ENCODE results near the gene USP3.

Gene USP3

GRCh38 chr15:63513271-63513670, 8.9 kb downstream of the USP3 start:
- Histone ChIP-seq H3K4ac (ENCODE audit: low read depth, low read length) (no peak overlapping the region), H3K36me3 (ENCODE audit: control insufficient read depth, insufficient read depth, low read length) (no peaks in the 10 kb centered on the region), H3K27me3 (ENCODE audit: insufficient read depth, low read length, poor library complexity) (no peaks in the 10 kb centered on the region), H3K56ac (ENCODE audit: low read length) (no peak overlapping the region), H3K27ac (ENCODE audit: low read depth, low read length) (no peak overlapping the region), H3K4me3 (ENCODE audit: low read length) (no peak overlapping the region), H4K8ac (ENCODE audit: low read depth, low read length) (no peak overlapping the region), H3K79me1 (ENCODE audit: low read length) (peaks cover 4% of the 10 kb centered on the region), H4K5ac (ENCODE audit: low read length) (no peak overlapping the region), H3K4me1 (ENCODE audit: control insufficient read depth, low read depth, low read length) (peaks cover 3% of the 10 kb centered on the region), H3K4me2 (ENCODE audit: low read length) (no peak overlapping the region), H2BK5ac (ENCODE audit: low read length) (no peak overlapping the region), H3K9ac (ENCODE audit: low read length) (no peak overlapping the region), H2BK120ac (ENCODE audit: low read depth, low read length) (no peak overlapping the region), H2BK15ac (replicated peaks; ENCODE audit: low read depth) (no peak overlapping the region), H3K23ac (ENCODE audit: low read length) (no peak overlapping the region), H2AK5ac (ENCODE audit: low read length) (no peak overlapping the region), H3K79me2 (ENCODE audit: control insufficient read depth, insufficient read depth, low read length) (peaks cover 16% of the 10 kb centered on the region), H3K18ac (ENCODE audit: low read length) (no peak overlapping the region)
- DNase-seq = no peak
- WGBS (ENCODE audit: extremely low coverage, insufficient coverage, low lambda C conversion rate) = no CpG with 5 or more reads among the region's 6 CpGs

GRCh38 chr15:63513728-63514127, 9.3 kb downstream of the USP3 start:
- H3K36me3 ChIP-seq (ENCODE audit: control insufficient read depth, insufficient read depth, low read length) = no peaks in the 10 kb centered on the region
- no peak overlapping the region for H3K4ac ChIP-seq (ENCODE audit: low read depth, low read length)
- no peak overlapping the region for H2BK120ac ChIP-seq (ENCODE audit: low read depth, low read length)
- H3K23ac ChIP-seq (ENCODE audit: low read length) = no peak overlapping the region
- 100% methylated on average over 1 of the region's 3 CpGs for WGBS (ENCODE audit: extremely low coverage, insufficient coverage, low lambda C conversion rate)
- no peak overlapping the region for H2BK5ac ChIP-seq (ENCODE audit: low read length)
- no peak overlapping the region for H3K4me2 ChIP-seq (ENCODE audit: low read length)
- H3K27me3 ChIP-seq (ENCODE audit: insufficient read depth, low read length, poor library complexity) = no peaks in the 10 kb centered on the region
- peaks cover 13% of the 10 kb centered on the region for H3K79me2 ChIP-seq (ENCODE audit: control insufficient read depth, insufficient read depth, low read length)
- peaks cover 3% of the 10 kb centered on the region for H3K4me1 ChIP-seq (ENCODE audit: control insufficient read depth, low read depth, low read length)
- H4K8ac ChIP-seq (ENCODE audit: low read depth, low read length) = no peak overlapping the region
- H3K9ac ChIP-seq (ENCODE audit: low read length) = no peak overlapping the region
- H3K56ac ChIP-seq (ENCODE audit: low read length) = no peak overlapping the region
- H4K5ac ChIP-seq (ENCODE audit: low read length) = no peak overlapping the region
- no peak for DNase-seq
- no peak overlapping the region for H3K4me3 ChIP-seq (ENCODE audit: low read length)
- H3K27ac ChIP-seq (ENCODE audit: low read depth, low read length) = no peak overlapping the region
- H3K18ac ChIP-seq (ENCODE audit: low read length) = no peak overlapping the region
- no peak overlapping the region for H2BK15ac ChIP-seq (replicated peaks; ENCODE audit: low read depth)
- H3K79me1 ChIP-seq (ENCODE audit: low read length) = peaks cover 4% of the 10 kb centered on the region
- no peak overlapping the region for H2AK5ac ChIP-seq (ENCODE audit: low read length)

GRCh38 chr15:63514531-63514943, 10.1 kb downstream of the USP3 start:
- Histone ChIP-seq H2BK120ac (ENCODE audit: low read depth, low read length) (no peak overlapping the region), H3K4me3 (ENCODE audit: low read length) (no peak overlapping the region), H2BK5ac (ENCODE audit: low read length) (no peak overlapping the region)

GRCh38 chr15:63517202-63517601, 12.8 kb downstream of the USP3 start:
- no peak overlapping the region for H2AK5ac ChIP-seq (ENCODE audit: low read length)
- H3K79me2 ChIP-seq (ENCODE audit: control insufficient read depth, insufficient read depth, low read length) = peaks cover 7% of the 10 kb centered on the region
- H3K4me1 ChIP-seq (ENCODE audit: control insufficient read depth, low read depth, low read length) = peaks cover 3% of the 10 kb centered on the region
- H2BK15ac ChIP-seq (replicated peaks; ENCODE audit: low read depth) = no peak overlapping the region
- no peak overlapping the region for H3K23ac ChIP-seq (ENCODE audit: low read length)
- no peak overlapping the region for H3K56ac ChIP-seq (ENCODE audit: low read length)
- H3K4ac ChIP-seq (ENCODE audit: low read depth, low read length) = no peak overlapping the region
- peak overlapping the region; percentile 62 for H3K27ac ChIP-seq (ENCODE audit: low read depth, low read length)
- H2BK120ac ChIP-seq (ENCODE audit: low read depth, low read length) = no peak overlapping the region
- peaks cover 9% of the 10 kb centered on the region for H3K79me1 ChIP-seq (ENCODE audit: low read length)
- peak overlapping the region; percentile 18 for H3K18ac ChIP-seq (ENCODE audit: low read length)
- H3K9ac ChIP-seq (ENCODE audit: low read length) = no peak overlapping the region
- H4K5ac ChIP-seq (ENCODE audit: low read length) = no peak overlapping the region
- H3K4me3 ChIP-seq (ENCODE audit: low read length) = no peak overlapping the region
- H2BK5ac ChIP-seq (ENCODE audit: low read length) = no peak overlapping the region
- H3K4me2 ChIP-seq (ENCODE audit: low read length) = no peak overlapping the region
- H4K8ac ChIP-seq (ENCODE audit: low read depth, low read length) = no peak overlapping the region
- no peaks in the 10 kb centered on the region for H3K36me3 ChIP-seq (ENCODE audit: control insufficient read depth, insufficient read depth, low read length)
- DNase-seq = no peak
- no peaks in the 10 kb centered on the region for H3K27me3 ChIP-seq (ENCODE audit: insufficient read depth, low read length, poor library complexity)

More at GRCh38 chr15:63514531-63514943, 10.1 kb downstream of the USP3 start:
- H3K79me1 ChIP-seq (ENCODE audit: low read length) = peaks cover 3% of the 10 kb centered on the region
- no peak overlapping the region for H3K27ac ChIP-seq (ENCODE audit: low read depth, low read length)
- peaks cover 3% of the 10 kb centered on the region for H3K4me1 ChIP-seq (ENCODE audit: control insufficient read depth, low read depth, low read length)
- H4K5ac ChIP-seq (ENCODE audit: low read length) = no peak overlapping the region
- no peak for DNase-seq
- no peak overlapping the region for H3K18ac ChIP-seq (ENCODE audit: low read length)
- H3K36me3 ChIP-seq (ENCODE audit: control insufficient read depth, insufficient read depth, low read length) = no peaks in the 10 kb centered on the region
- no peak overlapping the region for H3K23ac ChIP-seq (ENCODE audit: low read length)
- H3K56ac ChIP-seq (ENCODE audit: low read length) = no peak overlapping the region
- no CpG with 5 or more reads among the region's 1 CpG for WGBS (ENCODE audit: extremely low coverage, insufficient coverage, low lambda C conversion rate)
- H3K27me3 ChIP-seq (ENCODE audit: insufficient read depth, low read length, poor library complexity) = no peaks in the 10 kb centered on the region
- H3K4ac ChIP-seq (ENCODE audit: low read depth, low read length) = no peak overlapping the region
- no peak overlapping the region for H2BK15ac ChIP-seq (replicated peaks; ENCODE audit: low read depth)
- peaks cover 12% of the 10 kb centered on the region for H3K79me2 ChIP-seq (ENCODE audit: control insufficient read depth, insufficient read depth, low read length)
- no peak overlapping the region for H4K8ac ChIP-seq (ENCODE audit: low read depth, low read length)
- no peak overlapping the region for H3K4me2 ChIP-seq (ENCODE audit: low read length)
- no peak overlapping the region for H3K9ac ChIP-seq (ENCODE audit: low read length)
- H2AK5ac ChIP-seq (ENCODE audit: low read length) = no peak overlapping the region

GRCh38 chr15:63517628-63518027, 13.2 kb downstream of the USP3 start:
- Histone ChIP-seq H3K27me3 (ENCODE audit: insufficient read depth, low read length, poor library complexity) (no peaks in the 10 kb centered on the region), H3K79me2 (ENCODE audit: control insufficient read depth, insufficient read depth, low read length) (peaks cover 7% of the 10 kb centered on the region), H3K27ac (ENCODE audit: low read depth, low read length) (peak overlapping the region; percentile 62), H3K23ac (ENCODE audit: low read length) (no peak overlapping the region), H3K4me3 (ENCODE audit: low read length) (no peak overlapping the region), H3K79me1 (ENCODE audit: low read length) (peaks cover 11% of the 10 kb centered on the region), H3K4me2 (ENCODE audit: low read length) (no peak overlapping the region), H4K8ac (ENCODE audit: low read depth, low read length) (no peak overlapping the region), H3K56ac (ENCODE audit: low read length) (no peak overlapping the region), H2BK15ac (replicated peaks; ENCODE audit: low read depth) (no peak overlapping the region), H2BK5ac (ENCODE audit: low read length) (no peak overlapping the region), H2BK120ac (ENCODE audit: low read depth, low read length) (no peak overlapping the region), H3K4me1 (ENCODE audit: control insufficient read depth, low read depth, low read length) (peaks cover 3% of the 10 kb centered on the region), H3K4ac (ENCODE audit: low read depth, low read length) (no peak overlapping the region), H3K9ac (ENCODE audit: low read length) (no peak overlapping the region), H2AK5ac (ENCODE audit: low read length) (no peak overlapping the region), H3K36me3 (ENCODE audit: control insufficient read depth, insufficient read depth, low read length) (no peaks in the 10 kb centered on the region), H4K5ac (ENCODE audit: low read length) (no peak overlapping the region), H3K18ac (ENCODE audit: low read length) (peak overlapping the region; percentile 18)
- WGBS (ENCODE audit: extremely low coverage, insufficient coverage, low lambda C conversion rate) = no CpG with 5 or more reads among the region's 1 CpG
- peak; percentile 55 for DNase-seq

GRCh38 chr15:63519041-63519440, 14.6 kb downstream of the USP3 start:
- Histone ChIP-seq H4K8ac (ENCODE audit: low read depth, low read length) (no peak overlapping the region), H3K9ac (ENCODE audit: low read length) (no peak overlapping the region), H2AK5ac (ENCODE audit: low read length) (no peak overlapping the region), H2BK120ac (ENCODE audit: low read depth, low read length) (no peak overlapping the region), H4K5ac (ENCODE audit: low read length) (no peak overlapping the region), H3K4ac (ENCODE audit: low read depth, low read length) (no peak overlapping the region), H3K79me2 (ENCODE audit: control insufficient read depth, insufficient read depth, low read length) (peaks cover 3% of the 10 kb centered on the region), H3K56ac (ENCODE audit: low read length) (no peak overlapping the region), H3K27ac (ENCODE audit: low read depth, low read length) (no peak overlapping the region), H3K4me2 (ENCODE audit: low read length) (no peak overlapping the region), H3K4me1 (ENCODE audit: control insufficient read depth, low read depth, low read length) (peaks cover 3% of the 10 kb centered on the region), H2BK15ac (replicated peaks; ENCODE audit: low read depth) (no peak overlapping the region), H3K23ac (ENCODE audit: low read length) (no peak overlapping the region), H3K4me3 (ENCODE audit: low read length) (no peak overlapping the region), H3K18ac (ENCODE audit: low read length) (no peak overlapping the region), H3K36me3 (ENCODE audit: control insufficient read depth, insufficient read depth, low read length) (no peaks in the 10 kb centered on the region), H3K79me1 (ENCODE audit: low read length) (peaks cover 16% of the 10 kb centered on the region), H3K27me3 (ENCODE audit: insufficient read depth, low read length, poor library complexity) (no peaks in the 10 kb centered on the region), H2BK5ac (ENCODE audit: low read length) (no peak overlapping the region)
- no CpG with 5 or more reads among the region's 4 CpGs for WGBS (ENCODE audit: extremely low coverage, insufficient coverage, low lambda C conversion rate)
- DNase-seq = no peak
